Lung (tissue), 12 donors: ENCODE data around the gene DCLK1. TPM values are rescaled to one million over a fixed set of nuclear protein-coding genes. Genes with fewer than 3 reads are reported as not detected.

Experiments
- ATAC-seq: fragments of 200-7000 bp; cut with Tn5 transposase; one replicate; pipeline ENCODE4 v1.9.1; 2020; ENCODE audit warnings: moderate number of reproducible peaks; ENCODE audit not compliant: insufficient read depth, low FRiP score
- DNase-seq, 3 donors: peaks; one replicate each; pipeline ENCODE4 v3.0.0-alpha.2; 2013 to 2017
- H3K27ac ChIP-seq, 2 donors: one replicate each; pipeline ENCODE4 v1.5.1; 2013; ENCODE audit warnings: mild to moderate bottlenecking in 2 of 2, moderate library complexity in 2 of 2, control low read depth in 1 of 2, inconsistent platforms in 1 of 2, low read depth in 1 of 2, low read length in 1 of 2
- H3K27me3 ChIP-seq, 3 donors: one replicate each; pipeline ENCODE4 v1.5.1; 2013; ENCODE audit warnings: low read length in 2 of 3; ENCODE audit not compliant: control insufficient read depth in 3 of 3, insufficient read depth in 3 of 3
- H3K36me3 ChIP-seq, 4 donors: one replicate each; pipeline ENCODE4 v1.5.1; 2013; ENCODE audit warnings: low read length in 4 of 4, mild to moderate bottlenecking in 1 of 4, moderate library complexity in 1 of 4; ENCODE audit not compliant: control insufficient read depth in 4 of 4, insufficient read depth in 4 of 4
- H3K4me1 ChIP-seq, 5 donors: one replicate each; pipeline ENCODE4 v1.5.1; 2013; ENCODE audit warnings: low read length in 5 of 5, mild to moderate bottlenecking in 2 of 5, moderate library complexity in 1 of 5; ENCODE audit not compliant: control insufficient read depth in 5 of 5, insufficient read depth in 5 of 5
- H3K4me3 ChIP-seq: one replicate; pipeline ENCODE4 v1.5.1; 2013; ENCODE audit warnings: mild to moderate bottlenecking, control low read depth, moderate library complexity
- H3K9ac ChIP-seq, 2 donors: one replicate each; pipeline ENCODE4 v1.5.1; 2013; ENCODE audit warnings: low read length in 2 of 2, control low read depth in 1 of 2; ENCODE audit not compliant: insufficient read depth in 1 of 2
- H3K9me3 ChIP-seq, 4 donors: one replicate each; pipeline ENCODE4 v1.5.1; 2013; ENCODE audit warnings: low read length in 3 of 4, mild to moderate bottlenecking in 1 of 4, moderate library complexity in 1 of 4; ENCODE audit not compliant: control insufficient read depth in 4 of 4, insufficient read depth in 3 of 4
- WGBS, 2 donors: extraction: QIAGEN DNeasy Blood & Tissue Kit; methylation state at CpG; one replicate each; pipeline ENCODE4 v1.1.7; 2013; 5-methylcytosine and 5-hydroxymethylcytosine counted together
- polyA plus RNA-seq, 2 donors: library from polyadenylated mRNA; stranded (reverse); fragments of 200-250 nt; gene quantifications; one replicate each; pipeline ENCODE4 v1.2.1, GENCODE V29; 2013
- total RNA-seq, 2 donors: library from RNA; depleted of rRNA in 1 of 2; stranded (reverse); fragments of >200 nt in 1 of 2; gene quantifications; one replicate each; pipeline ENCODE4 v1.2.1, GENCODE V29; 2014 to 2021
- TF ChIP-seq, protein P1 (sequence below): IDR thresholded peaks from 2 replicates; pipeline ENCODE4 v1.5.1; 2012; ENCODE audit warnings: mild to moderate bottlenecking; ENCODE audit errors: control extremely low read depth, extremely low read depth
- donor health status: control.
- donor health status: control.
- donor health status: Bipolar disorder and iron deficiency.
- donor health status: healthy.
- donor health status: DM: yes; HTN: yes; CAD: no.

Gene DCLK1
- total and polyA plus RNA-seq, 4 donors = 1.2 to 23.5 (median 7.0) TPM

DNA sequence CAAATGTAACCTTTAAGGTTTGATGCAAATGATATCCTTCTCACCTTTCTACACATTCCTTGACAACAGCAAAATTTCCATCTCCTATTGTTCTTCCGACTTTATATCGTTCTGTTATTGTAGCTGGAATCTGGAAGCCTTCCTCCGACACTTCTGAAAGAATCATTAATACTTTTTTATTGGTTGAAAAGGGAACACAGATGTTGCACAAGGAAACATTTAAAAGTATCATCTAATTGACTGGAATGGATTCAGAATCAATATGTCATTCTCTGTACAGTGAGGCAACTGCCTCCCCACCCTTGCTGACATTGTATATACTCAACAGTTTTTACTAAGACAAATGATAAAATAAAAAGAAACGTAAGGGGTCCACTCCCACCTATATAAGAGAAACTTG is 295.2 kb downstream of the DCLK1 start:
- no peak overlapping the region for H3K4me3 ChIP-seq
- H3K4me1 ChIP-seq = peaks cover 0 to 11% (median 0%) of the 10 kb centered on the region in 5 donors
- no peak for ATAC-seq
- H3K27ac ChIP-seq = no peak overlapping the region
- no peaks in the 10 kb centered on the region for H3K9me3 ChIP-seq
- H3K9ac ChIP-seq = no peak overlapping the region
- TF ChIP-seq, protein P1, sequence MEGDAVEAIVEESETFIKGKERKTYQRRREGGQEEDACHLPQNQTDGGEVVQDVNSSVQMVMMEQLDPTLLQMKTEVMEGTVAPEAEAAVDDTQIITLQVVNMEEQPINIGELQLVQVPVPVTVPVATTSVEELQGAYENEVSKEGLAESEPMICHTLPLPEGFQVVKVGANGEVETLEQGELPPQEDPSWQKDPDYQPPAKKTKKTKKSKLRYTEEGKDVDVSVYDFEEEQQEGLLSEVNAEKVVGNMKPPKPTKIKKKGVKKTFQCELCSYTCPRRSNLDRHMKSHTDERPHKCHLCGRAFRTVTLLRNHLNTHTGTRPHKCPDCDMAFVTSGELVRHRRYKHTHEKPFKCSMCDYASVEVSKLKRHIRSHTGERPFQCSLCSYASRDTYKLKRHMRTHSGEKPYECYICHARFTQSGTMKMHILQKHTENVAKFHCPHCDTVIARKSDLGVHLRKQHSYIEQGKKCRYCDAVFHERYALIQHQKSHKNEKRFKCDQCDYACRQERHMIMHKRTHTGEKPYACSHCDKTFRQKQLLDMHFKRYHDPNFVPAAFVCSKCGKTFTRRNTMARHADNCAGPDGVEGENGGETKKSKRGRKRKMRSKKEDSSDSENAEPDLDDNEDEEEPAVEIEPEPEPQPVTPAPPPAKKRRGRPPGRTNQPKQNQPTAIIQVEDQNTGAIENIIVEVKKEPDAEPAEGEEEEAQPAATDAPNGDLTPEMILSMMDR = no peak
- H3K36me3 ChIP-seq = no peaks in the 10 kb centered on the region
- DNase-seq = peak in 2 of 3 donors; percentile 41 to 52
- 81 to 91% methylated on average over 4 of the region's 4 CpGs for WGBS, 2 donors
- no peaks in the 10 kb centered on the region for H3K27me3 ChIP-seq

GRCh38 chr13:35833608-35834275 is 297.4 kb downstream of the DCLK1 start:
- no peaks in the 10 kb centered on the region for H3K9me3 ChIP-seq
- ATAC-seq (no peak), DNase-seq (no peak)
- no peak overlapping the region for H3K9ac ChIP-seq
- TF ChIP-seq, protein P1 = no peak
- H3K4me3 ChIP-seq = no peak overlapping the region
- H3K4me1 ChIP-seq = peaks cover 0 to 10% (median 0%) of the 10 kb centered on the region in 5 donors
- no peaks in the 10 kb centered on the region for H3K27me3 ChIP-seq
- 84 to 91% methylated on average over 6 of the region's 6 CpGs for WGBS, 2 donors
- no peak overlapping the region for H3K27ac ChIP-seq
- no peaks in the 10 kb centered on the region for H3K36me3 ChIP-seq

GRCh38 chr13:35833031-35833430 is 298.2 kb downstream of the DCLK1 start:
- H3K9ac ChIP-seq = no peak overlapping the region
- no peak overlapping the region for H3K27ac ChIP-seq
- H3K27me3 ChIP-seq = no peaks in the 10 kb centered on the region
- TF ChIP-seq, protein P1 = no peak
- WGBS, 2 donors = 88 to 89% methylated on average over 9 of the region's 9 CpGs
- no peak overlapping the region for H3K4me3 ChIP-seq
- H3K36me3 ChIP-seq = no peaks in the 10 kb centered on the region
- H3K9me3 ChIP-seq = no peaks in the 10 kb centered on the region
- ATAC-seq = no peak
- DNase-seq = no peak
- H3K4me1 ChIP-seq = peaks cover 0 to 10% (median 0%) of the 10 kb centered on the region in 5 donors

- Histone ChIP-seq H3K36me3 (no peaks in the 10 kb centered on the region), H3K9me3 (no peaks in the 10 kb centered on the region), H3K4me1 (peaks cover 0 to 10% (median 0%) of the 10 kb centered on the region in 5 donors), H3K4me3 (no peak overlapping the region), H3K27me3 (no peaks in the 10 kb centered on the region), H3K9ac (no peak overlapping the region), H3K27ac (no peak overlapping the region)
- DNase-seq (no peak), ATAC-seq (no peak)
- TF ChIP-seq, protein P1 = no peak
- WGBS, 2 donors = 68 to 84% methylated on average over 1 of the region's 1 CpG
Measured at GRCh38 chr13:35832551-35832950, 298.6 kb downstream of the DCLK1 start.
